CD14-positive monocyte (primary cell): ENCODE results near the gene TNFRSF9. TPM values are rescaled to one million over a fixed set of nuclear protein-coding genes. Genes with fewer than 3 reads are reported as not detected.

ENCODE experiments used
- DNase-seq, 3 donors: peaks; one replicate each; pipeline ENCODE4 v3.0.0-alpha.2; 2011 to 2022
- H2AFZ ChIP-seq: 2 replicates; pipeline ENCODE4 v1.6.0; 2012; ENCODE audit warnings: mild to moderate bottlenecking, low read depth, low read length, inconsistent platforms; ENCODE audit not compliant: insufficient read depth, poor library complexity, severe bottlenecking
- H3K27ac ChIP-seq, 2 donors: 1 replicate in 1 of 2; 2 replicates in 1 of 2; pipeline ENCODE4 v1.5.1; 2012 to 2013; ENCODE audit warnings: low read length in 2 of 2, control low read depth in 1 of 2, inconsistent platforms in 1 of 2, low read depth in 1 of 2, mild to moderate bottlenecking in 1 of 2
- H3K27me3 ChIP-seq, 2 donors: one replicate each; pipeline versions ENCODE4 v1.6.0 to v1.6.1; 2011 to 2013; ENCODE audit warnings: low read length in 2 of 2; ENCODE audit not compliant: control insufficient read depth in 2 of 2, insufficient read depth in 2 of 2
- H3K36me3 ChIP-seq, 2 donors: replicated peaks in 1 of 2; 1 replicate in 1 of 2; 2 replicates in 1 of 2; pipeline versions ENCODE4 v1.5.1 to v1.6.1; 2012 to 2013; ENCODE audit warnings: low read length in 2 of 2, control low read depth in 1 of 2, inconsistent platforms in 1 of 2, mild to moderate bottlenecking in 1 of 2; ENCODE audit not compliant: insufficient read depth in 2 of 2, control insufficient read depth in 1 of 2
- H3K4me1 ChIP-seq, 2 donors: 1 replicate in 1 of 2; 2 replicates in 1 of 2; pipeline versions ENCODE4 v1.5.1 to v1.6.1; 2012 to 2013; ENCODE audit warnings: low read length in 2 of 2, control low read depth in 1 of 2, inconsistent platforms in 1 of 2, mild to moderate bottlenecking in 1 of 2, moderate library complexity in 1 of 2; ENCODE audit not compliant: insufficient read depth in 2 of 2, control insufficient read depth in 1 of 2
- H3K4me2 ChIP-seq: replicated peaks from 2 replicates; pipeline ENCODE3; 2012; ENCODE audit warnings: low read length, moderate library complexity, mild to moderate bottlenecking; ENCODE audit not compliant: poor library complexity, severe bottlenecking; ENCODE audit errors: extremely low read depth
- H3K4me3 ChIP-seq, 3 experiments: fragments of 200-600 bp in 1 of 3; sonication (generic) in 1 of 3; replicated peaks in 1 of 3; 1 replicate in 2 of 3; 2 replicates in 1 of 3; pipeline ENCODE4 v1.5.1; 2011 to 2013; ENCODE audit warnings: low read length in 3 of 3, mild to moderate bottlenecking in 3 of 3, control low read depth in 2 of 3, low read depth in 2 of 3, inconsistent platforms in 1 of 3, moderate library complexity in 1 of 3
- H3K79me2 ChIP-seq: 2 replicates; pipeline ENCODE4 v1.6.0; 2012; ENCODE audit warnings: mild to moderate bottlenecking, control low read depth, inconsistent platforms, low read length, moderate library complexity; ENCODE audit not compliant: insufficient read depth
- H3K9ac ChIP-seq: 2 replicates; pipeline ENCODE4 v1.6.0; 2017; ENCODE audit warnings: low read length, mild to moderate bottlenecking; ENCODE audit not compliant: insufficient read depth, poor library complexity, severe bottlenecking
- H3K9me3 ChIP-seq, 2 donors: replicated peaks in 1 of 2; 1 replicate in 1 of 2; 2 replicates in 1 of 2; pipeline versions ENCODE4 v1.5.1 to v1.6.1; 2012 to 2013; ENCODE audit warnings: low read length in 2 of 2, control low read depth in 1 of 2; ENCODE audit not compliant: control insufficient read depth in 1 of 2, insufficient read depth in 1 of 2
- H4K20me1 ChIP-seq: 2 replicates; pipeline ENCODE4 v1.6.0; 2012; ENCODE audit warnings: mild to moderate bottlenecking, low read length, control low read depth, moderate library complexity; ENCODE audit not compliant: insufficient read depth
- H3K27ac Mint-ChIP-seq, 7 donors: one replicate each; pipeline ENCODE4 v1.8.0; 2020; ENCODE audit warnings: mild to moderate bottlenecking in 7 of 7, mixed read lengths in 7 of 7, moderate library complexity in 6 of 7, inconsistent platforms in 2 of 7
- H3K27me3 Mint-ChIP-seq, 3 donors: one replicate each; pipeline ENCODE4 v1.8.0; 2021 to 2022; ENCODE audit warnings: low read depth in 3 of 3, mild to moderate bottlenecking in 3 of 3, mixed read lengths in 3 of 3, moderate library complexity in 3 of 3, inconsistent platforms in 1 of 3
- H3K36me3 Mint-ChIP-seq, 2 donors: one replicate each; pipeline ENCODE4 v1.8.0; 2020; ENCODE audit warnings: mixed read lengths in 2 of 2, inconsistent platforms in 1 of 2, mild to moderate bottlenecking in 1 of 2
- H3K4me1 Mint-ChIP-seq: one replicate; pipeline ENCODE4 v1.8.0; 2020; ENCODE audit warnings: mild to moderate bottlenecking, mixed read lengths
- H3K4me3 Mint-ChIP-seq, 2 donors: one replicate each; pipeline ENCODE4 v1.8.0; 2020; ENCODE audit warnings: mild to moderate bottlenecking in 2 of 2, mixed read lengths in 2 of 2, moderate library complexity in 1 of 2
- H3K9me3 Mint-ChIP-seq, 7 donors: one replicate each; pipeline ENCODE4 v1.8.0; 2020 to 2022; ENCODE audit warnings: mixed read lengths in 7 of 7, mild to moderate bottlenecking in 6 of 7, moderate library complexity in 6 of 7, inconsistent platforms in 2 of 7
- WGBS: methylation state at CpG from one replicate; pipeline ENCODE4 v1.1.5; 2013; ENCODE audit warnings: missing lambda C conversion rate; ENCODE audit not compliant: insufficient coverage; 5-methylcytosine and 5-hydroxymethylcytosine counted together
- intact Hi-C, 2 donors: fragments of 100-400 bp; cut with micrococcal nuclease; formaldehyde crosslinking; loops; one replicate each; pipeline versions ENCODE4 v1.15.0 to v1.15.1; 2023
- polyA plus RNA-seq, 3 donors: library from polyadenylated mRNA; depleted of rRNA in 1 of 3; unstranded in 2 of 3; stranded (reverse) in 1 of 3; fragments of 300-500 nt in 2 of 3; fragments of >200 nt in 1 of 3; fragmentation: Illumina TruSeq in 2 of 3; gene quantifications; 1 replicate in 2 of 3; 2 replicates in 1 of 3; pipeline ENCODE4 v1.2.3, GENCODE V29; 2012 to 2021
- TF ChIP-seq, protein P1 (sequence below): fragments of 200-600 bp; IDR thresholded peaks from one replicate; pipeline ENCODE4 v1.8.0; 2022; ENCODE audit warnings: antibody characterized with exemption, mild to moderate bottlenecking

The TNFRSF9 gene
- polyA plus RNA-seq, 3 donors: 1.1 to 2.6 (median 2.6) TPM

- WGBS: 80% methylated on average over 4 of the region's 11 CpGs
- no peak for DNase-seq
- H3K27ac ChIP-seq: no peak overlapping the region
- intact Hi-C loops: no loop called here
- Mint-ChIP-seq H3K27ac (no peak overlapping the region), H3K36me3 (no peaks in the 10 kb centered on the region), H3K4me1 (no peaks in the 10 kb centered on the region), H3K9me3 (peaks cover 14 to 39% (median 32%) of the 10 kb centered on the region in 7 donors), H3K27me3 (peaks cover 1 to 4% (median 1%) of the 10 kb centered on the region in 3 donors), H3K4me3 (no peak overlapping the region)
- H3K9ac ChIP-seq: no peak overlapping the region
- H3K4me1 ChIP-seq: no peaks in the 10 kb centered on the region
- H3K4me2 ChIP-seq: no peak overlapping the region
- no peaks in the 10 kb centered on the region for H3K36me3 ChIP-seq
- H4K20me1 ChIP-seq: no peaks in the 10 kb centered on the region
- peaks cover 0 to 18% of the 10 kb centered on the region in 2 donors for H3K9me3 ChIP-seq
- no peak overlapping the region for H3K4me3 ChIP-seq
- H2AFZ ChIP-seq: no peak overlapping the region
- H3K79me2 ChIP-seq: no peaks in the 10 kb centered on the region
- no peaks in the 10 kb centered on the region for H3K27me3 ChIP-seq
- TF ChIP-seq, protein P1, sequence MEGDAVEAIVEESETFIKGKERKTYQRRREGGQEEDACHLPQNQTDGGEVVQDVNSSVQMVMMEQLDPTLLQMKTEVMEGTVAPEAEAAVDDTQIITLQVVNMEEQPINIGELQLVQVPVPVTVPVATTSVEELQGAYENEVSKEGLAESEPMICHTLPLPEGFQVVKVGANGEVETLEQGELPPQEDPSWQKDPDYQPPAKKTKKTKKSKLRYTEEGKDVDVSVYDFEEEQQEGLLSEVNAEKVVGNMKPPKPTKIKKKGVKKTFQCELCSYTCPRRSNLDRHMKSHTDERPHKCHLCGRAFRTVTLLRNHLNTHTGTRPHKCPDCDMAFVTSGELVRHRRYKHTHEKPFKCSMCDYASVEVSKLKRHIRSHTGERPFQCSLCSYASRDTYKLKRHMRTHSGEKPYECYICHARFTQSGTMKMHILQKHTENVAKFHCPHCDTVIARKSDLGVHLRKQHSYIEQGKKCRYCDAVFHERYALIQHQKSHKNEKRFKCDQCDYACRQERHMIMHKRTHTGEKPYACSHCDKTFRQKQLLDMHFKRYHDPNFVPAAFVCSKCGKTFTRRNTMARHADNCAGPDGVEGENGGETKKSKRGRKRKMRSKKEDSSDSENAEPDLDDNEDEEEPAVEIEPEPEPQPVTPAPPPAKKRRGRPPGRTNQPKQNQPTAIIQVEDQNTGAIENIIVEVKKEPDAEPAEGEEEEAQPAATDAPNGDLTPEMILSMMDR: no peak
Observed at GRCh38 chr1:7873801-7874795, 66.5 kb downstream of the TNFRSF9 start.

- H3K27ac Mint-ChIP-seq: no peak overlapping the region
- H3K4me3 Mint-ChIP-seq: no peak overlapping the region
Observed at GRCh38 chr1:7871136-7871535, 69.5 kb downstream of the TNFRSF9 start.

More at GRCh38 chr1:7871136-7871535, 69.5 kb downstream of the TNFRSF9 start:
- Histone ChIP-seq H3K9me3 (peaks cover 0 to 11% of the 10 kb centered on the region in 2 donors), H2AFZ (no peak overlapping the region), H4K20me1 (no peaks in the 10 kb centered on the region), H3K4me1 (no peaks in the 10 kb centered on the region), H3K4me2 (no peak overlapping the region), H3K4me3 (no peak overlapping the region), H3K27ac (no peak overlapping the region), H3K36me3 (no peaks in the 10 kb centered on the region), H3K79me2 (no peaks in the 10 kb centered on the region), H3K27me3 (no peaks in the 10 kb centered on the region), H3K9ac (no peak overlapping the region)
- no peaks in the 10 kb centered on the region for H3K4me1 Mint-ChIP-seq
- intact Hi-C loops: no loop called here
- DNase-seq: no peak
- peaks cover 1 to 4% (median 1%) of the 10 kb centered on the region in 3 donors for H3K27me3 Mint-ChIP-seq
- peaks cover 10 to 22% (median 14%) of the 10 kb centered on the region in 7 donors for H3K9me3 Mint-ChIP-seq
- 67% methylated on average over 2 of the region's 6 CpGs for WGBS
- TF ChIP-seq, protein P1: no peak
- H3K36me3 Mint-ChIP-seq: no peaks in the 10 kb centered on the region
